ENCODE data around the gene VEZT. TPM values are rescaled to one million over a fixed set of nuclear protein-coding genes. Genes with fewer than 3 reads are reported as not detected.

Gene VEZT, protein sequence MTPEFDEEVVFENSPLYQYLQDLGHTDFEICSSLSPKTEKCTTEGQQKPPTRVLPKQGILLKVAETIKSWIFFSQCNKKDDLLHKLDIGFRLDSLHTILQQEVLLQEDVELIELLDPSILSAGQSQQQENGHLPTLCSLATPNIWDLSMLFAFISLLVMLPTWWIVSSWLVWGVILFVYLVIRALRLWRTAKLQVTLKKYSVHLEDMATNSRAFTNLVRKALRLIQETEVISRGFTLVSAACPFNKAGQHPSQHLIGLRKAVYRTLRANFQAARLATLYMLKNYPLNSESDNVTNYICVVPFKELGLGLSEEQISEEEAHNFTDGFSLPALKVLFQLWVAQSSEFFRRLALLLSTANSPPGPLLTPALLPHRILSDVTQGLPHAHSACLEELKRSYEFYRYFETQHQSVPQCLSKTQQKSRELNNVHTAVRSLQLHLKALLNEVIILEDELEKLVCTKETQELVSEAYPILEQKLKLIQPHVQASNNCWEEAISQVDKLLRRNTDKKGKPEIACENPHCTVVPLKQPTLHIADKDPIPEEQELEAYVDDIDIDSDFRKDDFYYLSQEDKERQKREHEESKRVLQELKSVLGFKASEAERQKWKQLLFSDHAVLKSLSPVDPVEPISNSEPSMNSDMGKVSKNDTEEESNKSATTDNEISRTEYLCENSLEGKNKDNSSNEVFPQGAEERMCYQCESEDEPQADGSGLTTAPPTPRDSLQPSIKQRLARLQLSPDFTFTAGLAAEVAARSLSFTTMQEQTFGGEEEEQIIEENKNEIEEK
- 10 to 100 TPM; 49.0 to 61.5 TPM for total RNA-seq

GRCh38 chr12:95217377-95218149, at the start of gene VEZT, which contains the start of gene FGD6:
TSS of gene VEZT (plus strand) at chr12:95217807. CDS start at chr12:95217851, 44 bp downstream.
TSS of gene FGD6 (minus strand) at chr12:95217467. CDS start at chr12:95217240, 227 bp downstream.
- Mint-ChIP-seq H3K4me1 (ENCODE audit: low read depth) (peaks cover 46% of the 10 kb centered on the region), H3K4me3 (peak within 1 kb of the TSS; percentile 87 to 95), H3K36me3 (ENCODE audit: insufficient read depth in 2 of 2) (peaks cover 2 to 4% of the 10 kb centered on the region in 2 donors), H3K27me3 (ENCODE audit: low read depth) (peaks cover 7% of the 10 kb centered on the region), H3K27ac (peak within 1 kb of the TSS; percentile 85), H3K9me3 (no peaks in the 10 kb centered on the region)
- ATAC-seq (replicated peaks in 1 of 2) (peak; percentile 91 to 93), DNase-seq (peak; percentile 96 to 98)

DNA sequence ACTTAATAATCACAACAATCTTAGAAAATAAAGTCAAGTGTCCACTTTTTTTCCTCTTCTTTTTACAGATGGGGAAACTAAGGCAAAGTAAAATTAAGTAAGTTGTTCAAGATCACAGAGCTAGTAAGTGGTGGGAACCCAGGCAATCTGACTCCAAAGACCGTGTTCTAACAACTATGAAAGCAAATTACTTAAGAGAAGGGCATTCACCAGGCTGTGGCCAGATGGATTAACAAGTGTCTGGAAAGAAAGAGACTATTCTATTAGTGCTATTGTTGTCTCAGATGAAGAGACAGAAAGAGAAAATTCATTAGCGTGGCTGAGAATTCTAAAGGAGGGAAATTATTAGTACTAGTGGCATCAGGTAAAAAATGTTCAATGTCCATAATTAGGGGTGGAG, 48.9 kb upstream of the VEZT start:
- Mint-ChIP-seq H3K27ac (no peak overlapping the region), H3K9me3 (no peaks in the 10 kb centered on the region), H3K27me3 (ENCODE audit: low read depth) (no peaks in the 10 kb centered on the region), H3K4me1 (ENCODE audit: low read depth) (no peaks in the 10 kb centered on the region), H3K4me3 (no peak overlapping the region), H3K36me3 (ENCODE audit: insufficient read depth in 2 of 2) (no peaks in the 10 kb centered on the region)
- DNase-seq (no peak), ATAC-seq (replicated peaks in 1 of 2) (no peak)

GRCh38 chr12:95169368-95169767, 48.2 kb upstream of the VEZT start:
- no peak for ATAC-seq (replicated peaks in 1 of 2)
- no peaks in the 10 kb centered on the region for H3K27me3 Mint-ChIP-seq (ENCODE audit: low read depth)
- H3K36me3 Mint-ChIP-seq (ENCODE audit: insufficient read depth in 2 of 2), result no peaks in the 10 kb centered on the region
- DNase-seq, result no peak
- H3K4me1 Mint-ChIP-seq (ENCODE audit: low read depth), result no peaks in the 10 kb centered on the region
- H3K9me3 Mint-ChIP-seq, result no peaks in the 10 kb centered on the region
- no peak overlapping the region for H3K27ac Mint-ChIP-seq
- H3K4me3 Mint-ChIP-seq, result no peak overlapping the region

DNA sequence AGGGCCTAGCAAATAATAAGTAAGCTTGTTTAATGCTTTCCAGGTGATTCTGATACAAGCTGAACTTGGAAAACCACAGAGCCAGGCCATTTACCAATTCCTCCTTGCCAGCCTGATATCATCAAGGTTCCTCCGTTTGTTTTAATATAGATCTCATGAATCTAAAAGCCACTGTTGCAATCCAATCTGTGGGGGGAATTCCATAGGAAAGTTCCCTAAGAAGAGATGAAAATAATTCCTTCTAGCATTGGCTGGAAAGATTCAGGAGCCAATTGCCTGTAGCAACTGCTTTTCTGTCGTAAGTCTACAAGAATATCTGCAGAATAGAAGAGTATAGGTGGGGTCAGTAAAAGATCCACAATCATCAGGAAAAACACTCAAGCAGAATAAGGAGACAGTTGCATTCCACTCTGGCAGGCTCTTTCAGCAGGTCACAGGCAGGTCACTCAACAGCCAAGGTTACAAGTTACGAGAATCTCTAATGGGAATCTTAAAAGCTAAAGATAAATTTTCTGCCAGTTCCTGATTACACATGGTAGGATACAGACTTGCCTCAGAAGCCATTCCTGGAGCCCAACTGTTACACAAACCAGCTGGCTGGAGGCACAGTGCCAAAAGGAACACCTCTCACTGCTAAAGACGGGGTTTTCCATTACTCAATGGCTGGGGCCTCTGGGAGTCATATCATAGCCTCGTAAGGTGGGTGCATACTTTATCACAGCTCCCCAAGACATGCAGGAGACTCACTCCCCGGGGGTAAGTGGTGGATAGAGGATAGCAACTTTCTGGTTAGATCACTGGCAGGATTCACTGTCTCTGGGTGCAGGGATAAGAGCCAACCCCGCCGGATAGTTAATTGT, 44.0 kb upstream of the VEZT start:
- Mint-ChIP-seq H3K27ac (no peak overlapping the region), H3K36me3 (ENCODE audit: insufficient read depth in 2 of 2) (no peaks in the 10 kb centered on the region), H3K9me3 (no peaks in the 10 kb centered on the region), H3K4me1 (ENCODE audit: low read depth) (no peaks in the 10 kb centered on the region), H3K27me3 (ENCODE audit: low read depth) (no peaks in the 10 kb centered on the region), H3K4me3 (no peak overlapping the region)
- DNase-seq (no peak), ATAC-seq (replicated peaks in 1 of 2) (no peak)

- H3K9me3 Mint-ChIP-seq, result no peaks in the 10 kb centered on the region
- no peaks in the 10 kb centered on the region for H3K27me3 Mint-ChIP-seq (ENCODE audit: low read depth)
- DNase-seq, result no peak
- ATAC-seq (replicated peaks in 1 of 2), result no peak
- H3K4me1 Mint-ChIP-seq (ENCODE audit: low read depth), result no peaks in the 10 kb centered on the region
- H3K27ac Mint-ChIP-seq, result no peak overlapping the region
- H3K36me3 Mint-ChIP-seq (ENCODE audit: insufficient read depth in 2 of 2), result no peaks in the 10 kb centered on the region
- H3K4me3 Mint-ChIP-seq, result no peak overlapping the region
These were observed 40.3 kb upstream of the VEZT start for GRCh38 chr12:95177201-95177768.

DNA sequence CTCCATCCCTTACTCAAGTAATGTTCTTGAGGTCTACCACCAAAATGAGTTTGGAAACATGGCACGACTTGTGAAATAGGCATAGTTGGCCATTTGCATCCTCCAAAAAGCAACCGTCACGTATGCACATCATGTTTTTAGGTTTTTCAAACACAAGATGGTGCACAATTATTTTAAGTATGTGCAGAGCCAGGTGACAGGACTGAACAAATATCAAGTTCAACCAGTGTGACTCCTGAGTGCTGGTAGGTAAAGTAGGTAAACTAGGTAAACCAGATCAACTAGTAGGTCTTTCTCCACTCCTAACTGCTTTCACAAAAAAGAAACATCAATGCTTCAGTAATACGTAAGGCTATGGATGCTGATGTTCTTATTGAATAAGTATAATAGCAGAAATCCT, 39.5 kb upstream of the VEZT start:
- peaks cover 6% of the 10 kb centered on the region for H3K4me1 Mint-ChIP-seq (ENCODE audit: low read depth)
- H3K4me3 Mint-ChIP-seq, result no peak overlapping the region
- no peaks in the 10 kb centered on the region for H3K27me3 Mint-ChIP-seq (ENCODE audit: low read depth)
- ATAC-seq (replicated peaks in 1 of 2) (no peak), DNase-seq (no peak)
- H3K36me3 Mint-ChIP-seq (ENCODE audit: insufficient read depth in 2 of 2), result no peaks in the 10 kb centered on the region
- H3K9me3 Mint-ChIP-seq, result no peaks in the 10 kb centered on the region
- H3K27ac Mint-ChIP-seq, result no peak overlapping the region

DNA sequence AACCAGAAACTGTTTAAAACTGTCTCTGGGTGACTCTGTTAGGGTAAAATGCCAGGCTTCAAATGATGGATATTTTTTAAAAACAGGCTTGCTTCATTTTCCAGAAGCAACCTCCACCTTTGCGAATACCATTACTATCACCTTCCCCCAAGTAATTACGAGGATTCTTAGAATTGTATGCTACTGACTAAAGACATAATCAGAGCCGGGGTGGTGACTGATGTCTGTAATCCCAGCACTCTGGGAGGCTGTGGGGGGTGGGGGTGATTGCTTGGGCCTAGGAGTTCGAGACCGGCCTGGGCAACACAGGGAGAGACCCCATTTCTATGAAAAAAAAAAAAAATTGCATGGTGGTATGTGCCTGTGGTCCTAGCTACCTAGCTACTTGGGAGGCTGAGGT, 38.6 kb upstream of the VEZT start:
- Mint-ChIP-seq H3K36me3 (ENCODE audit: insufficient read depth in 2 of 2) (no peaks in the 10 kb centered on the region), H3K27me3 (ENCODE audit: low read depth) (no peaks in the 10 kb centered on the region), H3K4me3 (no peak overlapping the region), H3K27ac (no peak overlapping the region), H3K4me1 (ENCODE audit: low read depth) (peaks cover 6% of the 10 kb centered on the region), H3K9me3 (no peaks in the 10 kb centered on the region)
- ATAC-seq (replicated peaks in 1 of 2), result no peak
- DNase-seq, result no peak

GRCh38 chr12:95181103-95181502, 36.5 kb upstream of the VEZT start:
- Mint-ChIP-seq H3K27me3 (ENCODE audit: low read depth) (no peaks in the 10 kb centered on the region), H3K4me1 (ENCODE audit: low read depth) (peaks cover 6% of the 10 kb centered on the region), H3K27ac (no peak overlapping the region), H3K9me3 (no peaks in the 10 kb centered on the region), H3K4me3 (no peak overlapping the region), H3K36me3 (ENCODE audit: insufficient read depth in 2 of 2) (no peaks in the 10 kb centered on the region)
- DNase-seq (no peak), ATAC-seq (replicated peaks in 1 of 2) (no peak)

DNA sequence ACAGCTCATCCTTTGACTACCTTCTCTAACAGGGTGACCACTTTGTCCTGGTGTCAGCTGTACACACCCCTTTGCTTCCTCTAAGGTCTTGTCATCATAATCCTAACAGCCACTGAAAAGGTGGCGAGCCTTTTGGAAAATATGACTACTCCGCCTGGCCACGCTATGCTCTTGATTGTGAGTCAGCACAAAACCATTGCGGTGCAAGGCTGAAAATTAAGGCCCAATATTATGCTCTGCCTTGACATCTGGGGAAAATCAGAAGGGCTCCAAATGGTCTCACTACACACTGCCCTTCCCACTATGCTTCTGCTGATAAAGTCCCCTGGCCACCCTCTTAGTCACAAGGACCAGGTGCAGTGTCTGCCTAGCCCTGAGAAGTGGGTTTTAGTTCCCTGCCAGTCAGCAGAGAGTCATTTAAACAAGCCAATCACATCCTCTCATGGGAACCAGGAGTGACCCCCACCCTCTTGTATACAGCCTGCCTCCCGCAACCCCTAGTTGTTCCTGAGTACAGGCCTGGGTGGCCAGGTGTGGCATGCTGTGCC, 34.7 kb upstream of the VEZT start:
- H3K4me1 Mint-ChIP-seq (ENCODE audit: low read depth), result peaks cover 6% of the 10 kb centered on the region
- H3K27me3 Mint-ChIP-seq (ENCODE audit: low read depth), result no peaks in the 10 kb centered on the region
- no peaks in the 10 kb centered on the region for H3K36me3 Mint-ChIP-seq (ENCODE audit: insufficient read depth in 2 of 2)
- H3K27ac Mint-ChIP-seq, result no peak overlapping the region
- ATAC-seq (replicated peaks in 1 of 2), result peak; percentile 76 to 85
- no peaks in the 10 kb centered on the region for H3K9me3 Mint-ChIP-seq
- H3K4me3 Mint-ChIP-seq, result no peak overlapping the region
- peak; percentile 2 to 20 for DNase-seq

DNA sequence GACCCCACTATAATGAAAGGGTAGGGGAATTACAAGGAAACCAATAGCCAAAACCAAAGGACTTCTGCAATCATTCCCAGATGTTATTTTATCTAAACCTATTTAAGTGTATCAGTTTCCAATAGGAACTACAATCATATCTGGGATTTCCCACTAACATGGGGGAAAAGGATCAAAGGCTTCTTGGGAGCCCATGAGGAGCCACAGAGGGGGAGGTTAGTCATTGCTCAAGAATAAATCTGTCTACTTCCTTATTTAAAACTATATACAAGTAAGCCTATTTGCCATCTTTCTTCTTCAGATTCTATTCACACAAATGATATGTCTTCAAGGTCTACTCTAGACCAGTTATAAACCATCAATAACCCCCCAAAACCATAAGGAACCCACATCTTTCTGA, 33.5 kb upstream of the VEZT start:
- peaks cover 6% of the 10 kb centered on the region for H3K4me1 Mint-ChIP-seq (ENCODE audit: low read depth)
- no peaks in the 10 kb centered on the region for H3K36me3 Mint-ChIP-seq (ENCODE audit: insufficient read depth in 2 of 2)
- no peak overlapping the region for H3K4me3 Mint-ChIP-seq
- DNase-seq (no peak), ATAC-seq (replicated peaks in 1 of 2) (no peak)
- no peak overlapping the region for H3K27ac Mint-ChIP-seq
- no peaks in the 10 kb centered on the region for H3K27me3 Mint-ChIP-seq (ENCODE audit: low read depth)
- H3K9me3 Mint-ChIP-seq, result no peaks in the 10 kb centered on the region

DNA sequence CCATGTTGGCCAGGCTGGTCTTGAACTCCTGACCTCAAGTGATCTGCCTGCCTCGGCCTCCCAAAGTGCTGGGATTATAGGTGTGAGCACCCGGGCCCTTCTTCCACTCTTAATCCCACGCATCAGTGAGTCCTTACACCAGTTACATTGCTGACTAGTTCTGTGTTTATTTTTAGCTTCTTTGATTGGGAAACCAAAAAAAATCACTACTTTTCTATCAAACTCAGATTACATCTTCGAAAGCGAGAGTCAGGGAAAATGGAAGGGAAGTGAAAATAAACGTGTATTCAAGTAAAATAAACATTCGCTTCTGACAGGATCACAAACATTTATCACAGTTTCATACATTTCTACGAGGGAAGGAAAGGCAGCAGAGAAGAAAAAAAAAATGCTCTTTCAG, 32.5 kb upstream of the VEZT start:
- Mint-ChIP-seq H3K36me3 (ENCODE audit: insufficient read depth in 2 of 2) (no peaks in the 10 kb centered on the region), H3K9me3 (no peaks in the 10 kb centered on the region), H3K27ac (no peak overlapping the region), H3K4me3 (no peak overlapping the region), H3K4me1 (ENCODE audit: low read depth) (peaks cover 6% of the 10 kb centered on the region), H3K27me3 (ENCODE audit: low read depth) (no peaks in the 10 kb centered on the region)
- ATAC-seq (replicated peaks in 1 of 2) (no peak), DNase-seq (no peak)

DNA sequence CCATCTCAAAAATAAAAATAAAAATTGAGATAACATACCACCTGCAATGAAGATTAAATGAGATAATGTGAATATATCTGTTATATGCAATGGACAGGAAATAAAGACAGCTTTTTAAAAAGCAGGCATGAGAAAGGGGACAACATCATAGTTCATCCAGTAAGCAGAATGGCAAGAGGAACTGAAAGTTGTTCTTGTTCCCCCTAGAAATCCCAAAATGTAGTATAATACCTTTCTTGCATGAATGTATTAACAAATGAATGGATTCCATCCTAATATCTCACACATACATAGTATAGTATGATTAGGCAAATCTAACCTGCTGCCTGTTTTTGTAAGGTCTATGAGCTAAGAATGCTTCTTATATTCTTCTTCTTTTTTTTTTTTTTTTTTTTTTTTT, 31.8 kb upstream of the VEZT start:
- Mint-ChIP-seq H3K9me3 (no peaks in the 10 kb centered on the region), H3K4me1 (ENCODE audit: low read depth) (peaks cover 6% of the 10 kb centered on the region), H3K4me3 (no peak overlapping the region), H3K27ac (no peak overlapping the region), H3K36me3 (ENCODE audit: insufficient read depth in 2 of 2) (no peaks in the 10 kb centered on the region), H3K27me3 (ENCODE audit: low read depth) (no peaks in the 10 kb centered on the region)
- DNase-seq (no peak), ATAC-seq (replicated peaks in 1 of 2) (no peak)
